ENCODE results near the gene ZNF689. TPM values are rescaled to one million over a fixed set of nuclear protein-coding genes. Genes with fewer than 3 reads are reported as not detected.

Gene ZNF689
- total RNA-seq (2021), result 9.1 and 10.1 TPM in 2 replicates
- Bru-seq, nascent RNA, result percentile 63 among the genes with signal in this experiment
- BruChase-seq, experiment 1, labeled RNA remaining after a 2-hour chase, result percentile 68 among the genes with signal in this experiment
- BruChase-seq, experiment 2, labeled RNA remaining after a 6-hour chase, result percentile 73 among the genes with signal in this experiment
- long read RNA-seq, transcript ZNF689-201 (3 exons, 3,547 nt), result major isoform, 14 of 17 reads
- long read RNA-seq, partial matches to known transcripts, result 1 of 17 reads
- long read RNA-seq, other reads (novel, unspliced or antisense), result 2 of 17 reads

DNA sequence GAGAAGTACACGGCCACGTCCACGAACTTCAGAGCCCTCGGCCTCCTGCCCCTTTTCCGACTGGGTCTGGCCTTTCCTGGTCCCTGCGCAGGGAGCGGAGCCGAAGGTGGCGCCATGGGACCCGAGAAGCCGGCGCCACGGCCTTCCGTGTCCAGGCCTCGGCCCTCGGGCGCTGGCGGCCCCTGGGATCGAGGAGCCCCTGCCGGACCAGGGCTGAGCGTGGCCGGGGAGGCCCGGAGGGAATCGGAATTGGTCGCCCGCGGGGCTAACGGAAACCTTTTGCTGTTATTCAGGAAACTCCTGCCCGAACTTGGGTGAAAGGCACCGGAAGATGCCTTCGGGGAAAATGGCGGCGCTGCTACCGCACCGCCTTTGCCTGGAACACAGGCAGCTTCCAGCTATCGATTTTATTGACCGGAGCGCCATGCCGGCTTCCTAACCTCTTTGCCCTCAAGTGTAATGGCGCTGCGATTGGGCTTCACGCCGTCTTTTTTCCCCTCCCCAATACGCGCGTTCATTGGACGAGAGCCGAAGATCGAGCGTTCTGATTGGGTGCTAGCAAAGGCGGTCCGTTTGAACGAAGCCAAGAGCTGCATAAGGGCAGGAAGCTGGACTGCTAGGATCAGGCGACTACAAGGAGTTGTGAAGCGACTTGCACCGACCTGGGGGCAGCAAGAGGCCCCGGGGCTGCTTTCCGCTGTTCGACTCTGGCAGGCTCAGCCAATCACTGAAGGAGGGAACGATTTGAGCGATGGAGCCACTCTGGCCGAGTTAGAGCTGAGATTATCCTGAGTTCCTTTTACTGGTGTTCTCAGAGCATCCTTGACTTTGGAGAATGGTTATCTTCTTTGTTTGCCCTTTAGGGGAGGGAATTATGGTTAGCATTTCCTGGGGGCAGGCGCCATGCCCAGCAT is at the start of gene ZNF689:
Gene ZNF689, minus strand, starts transcription at position 464 of the 914 bp plus-strand sequence. Its CDS starts 348 bp downstream, at position 116.
- DNase-seq, result peak; percentile 88 to 98

GRCh38 chr16:30658731-30659506 is 48.7 kb upstream of the ZNF689 start:
- peaks cover 21% of the 10 kb centered on the region for H4K20me1 ChIP-seq (ENCODE audit: insufficient read depth)
- no peaks in the 10 kb centered on the region for H3K9me3 ChIP-seq (ENCODE audit: insufficient read depth, low read depth)
- peak overlapping the region; percentile 53 for H2AFZ ChIP-seq
- H3K79me2 ChIP-seq (ENCODE audit: low read depth), result peaks cover 43% of the 10 kb centered on the region
- H3K9me2 ChIP-seq (ENCODE audit: insufficient read depth), result no peaks in the 10 kb centered on the region
- H3K27ac ChIP-seq, result peak overlapping the region; percentile 86
- H3F3A ChIP-seq (ENCODE audit: insufficient read depth, low read depth), result peaks cover 28% of the 10 kb centered on the region
- H3K4me1 ChIP-seq (replicated peaks; ENCODE audit: insufficient read depth), result peaks cover 26% of the 10 kb centered on the region
- peaks cover 26% of the 10 kb centered on the region for H3K36me3 ChIP-seq (ENCODE audit: low read depth)
- CTCF ChIA-PET, result interaction anchor here (0.5 to 1.5 kb wide), 9 partner anchors 25 to 565 kb away, joined by 3 to 10 read pairs (median 3); partner anchors contain the start of genes DCTPP1 and SETD1A
- peak overlapping the region; percentile 97 for H3K4me2 ChIP-seq
- TF ChIP-seq EZH2 (IDR thresholded peaks at IDR 0.05; ENCODE audit: low read depth) (no peak), CTCF (conservative IDR thresholded peaks at IDR 0.05) (peak; percentile 5; the same call in 1 of the 2 replicates)
- POLR2A ChIA-PET (ENCODE audit: unreplicated experiment), result interaction anchor here (0.5 to 1.0 kb wide), 20 partner anchors 9 to 1711 kb away, joined by 3 to 15 read pairs (median 4); partner anchors contain the start of genes ALDOA, CTF1, DCTPP1 and PRR14
- TSS peak; percentile 55 for BruUV-seq (replicated peaks)
- DNase-seq, result peak in 1 of 2 experiments; percentile 90
- no peaks in the 10 kb centered on the region for H3K27me3 ChIP-seq (ENCODE audit: insufficient read depth, low read depth)
- peak overlapping the region; percentile 62 for H3K4me3 ChIP-seq
- intact Hi-C loops (cut with micrococcal nuclease; ENCODE audit: unreplicated experiment), result loop anchor here (1.0 to 10.0 kb wide), 17 partner anchors 25 to 796 kb away; partner anchors contain the start of genes ALDOA, ARMC5, CD2BP2 and CFAP119

More for the DNA sequence above, at the start of gene ZNF689:
- no peaks in the 10 kb centered on the region for H3K27me3 ChIP-seq (ENCODE audit: insufficient read depth, low read depth)
- H2AFZ ChIP-seq, result peak within 1 kb of the TSS; percentile 99
- H3K4me3 ChIP-seq, result peak within 1 kb of the TSS; percentile 89
- POLR2A ChIA-PET (ENCODE audit: unreplicated experiment), result interaction anchor here (0.5 to 1.0 kb wide), 7 partner anchors 10 to 905 kb away, joined by 3 to 9 read pairs (median 6); partner anchors contain the start of genes DCTPP1 and ZNF764
- CTCF ChIA-PET, result interaction anchor here (0.5 to 0.9 kb wide), 7 partner anchors 12 to 532 kb away, joined by 3 to 6 read pairs (median 3); partner anchors contain the start of genes DCTPP1 and ZNF747
- TSS peak; percentile 34 for BruUV-seq (replicated peaks)
- H3K9me2 ChIP-seq (ENCODE audit: insufficient read depth), result no peaks in the 10 kb centered on the region
- H3K27ac ChIP-seq, result peak within 1 kb of the TSS; percentile 49
- H3K4me1 ChIP-seq (replicated peaks; ENCODE audit: insufficient read depth), result peaks cover 5% of the 10 kb centered on the region; the same call in 1 of the 2 replicates
- H4K20me1 ChIP-seq (ENCODE audit: insufficient read depth), result no peaks in the 10 kb centered on the region
- TF ChIP-seq EZH2 (IDR thresholded peaks at IDR 0.05; ENCODE audit: low read depth), result no peak
- no peak; the same call in 1 of the 2 replicates for TF ChIP-seq CTCF (conservative IDR thresholded peaks at IDR 0.05)
- H3K36me3 ChIP-seq (ENCODE audit: low read depth), result 0 out of 2 replicates have a peak, but pooled peaks cover 6% of the 10 kb centered on the region
- peaks cover 7% of the 10 kb centered on the region; the same call in 1 of the 2 replicates for H3K79me2 ChIP-seq (ENCODE audit: low read depth)
- intact Hi-C loops (cut with micrococcal nuclease; ENCODE audit: unreplicated experiment), result no loop called here
- peak within 1 kb of the TSS; percentile 92 for H3K4me2 ChIP-seq
- H3F3A ChIP-seq (ENCODE audit: insufficient read depth, low read depth), result peaks cover 7% of the 10 kb centered on the region; the same call in 1 of the 2 replicates
- H3K9me3 ChIP-seq (ENCODE audit: insufficient read depth, low read depth), result no peaks in the 10 kb centered on the region

Data from PC-9 (cell line).